Purkinje cell (primary cell): ENCODE data around the gene CPN2. TPM values are rescaled to one million over a fixed set of nuclear protein-coding genes. Genes with fewer than 3 reads are reported as not detected.

Experiments used
- polyA plus RNA-seq: library from polyadenylated mRNA; unstranded; fragments of >200 nt; fragmentation: Nextera tagmentation; gene quantifications from 2 replicates; pipeline ENCODE4 v1.2.1, GENCODE V29; 2014

CPN2 gene, protein sequence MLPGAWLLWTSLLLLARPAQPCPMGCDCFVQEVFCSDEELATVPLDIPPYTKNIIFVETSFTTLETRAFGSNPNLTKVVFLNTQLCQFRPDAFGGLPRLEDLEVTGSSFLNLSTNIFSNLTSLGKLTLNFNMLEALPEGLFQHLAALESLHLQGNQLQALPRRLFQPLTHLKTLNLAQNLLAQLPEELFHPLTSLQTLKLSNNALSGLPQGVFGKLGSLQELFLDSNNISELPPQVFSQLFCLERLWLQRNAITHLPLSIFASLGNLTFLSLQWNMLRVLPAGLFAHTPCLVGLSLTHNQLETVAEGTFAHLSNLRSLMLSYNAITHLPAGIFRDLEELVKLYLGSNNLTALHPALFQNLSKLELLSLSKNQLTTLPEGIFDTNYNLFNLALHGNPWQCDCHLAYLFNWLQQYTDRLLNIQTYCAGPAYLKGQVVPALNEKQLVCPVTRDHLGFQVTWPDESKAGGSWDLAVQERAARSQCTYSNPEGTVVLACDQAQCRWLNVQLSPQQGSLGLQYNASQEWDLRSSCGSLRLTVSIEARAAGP
- not detected in 2 replicates for polyA plus RNA-seq

DNA sequence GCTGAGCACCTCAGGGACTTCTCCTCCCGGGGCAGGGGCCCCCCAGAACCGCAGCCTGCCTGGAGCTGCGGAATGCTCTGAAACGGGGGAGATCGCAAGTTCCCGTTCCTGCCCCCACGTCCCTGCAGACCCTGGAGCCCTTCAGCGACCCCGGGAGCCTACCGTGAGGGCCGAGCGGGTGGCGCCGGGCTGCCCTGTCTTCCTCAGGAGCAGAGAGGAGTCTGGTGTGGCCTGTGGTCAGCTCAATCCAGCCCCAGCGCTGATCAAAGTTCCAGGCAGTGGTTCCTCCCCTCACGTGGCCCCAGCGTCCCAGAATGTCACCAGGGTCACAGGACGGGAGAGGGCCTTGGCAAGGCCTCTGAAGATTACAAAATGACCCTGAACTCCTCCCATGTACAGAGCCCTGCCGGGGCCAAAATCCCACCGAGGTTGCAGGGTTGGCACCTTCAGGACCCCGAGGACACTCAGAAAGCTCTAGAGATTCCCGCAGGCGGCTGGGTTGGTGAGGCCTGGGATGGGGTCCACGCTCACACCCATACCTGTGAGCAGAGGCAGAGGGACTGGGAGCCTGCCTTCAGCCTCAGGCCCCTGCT lies at the start of gene CPN2:
Gene CPN2, minus strand, starts transcription at position 249 of the 593 bp plus-strand sequence. CDS start 8,626 bp downstream, outside the sequence.

DNA sequence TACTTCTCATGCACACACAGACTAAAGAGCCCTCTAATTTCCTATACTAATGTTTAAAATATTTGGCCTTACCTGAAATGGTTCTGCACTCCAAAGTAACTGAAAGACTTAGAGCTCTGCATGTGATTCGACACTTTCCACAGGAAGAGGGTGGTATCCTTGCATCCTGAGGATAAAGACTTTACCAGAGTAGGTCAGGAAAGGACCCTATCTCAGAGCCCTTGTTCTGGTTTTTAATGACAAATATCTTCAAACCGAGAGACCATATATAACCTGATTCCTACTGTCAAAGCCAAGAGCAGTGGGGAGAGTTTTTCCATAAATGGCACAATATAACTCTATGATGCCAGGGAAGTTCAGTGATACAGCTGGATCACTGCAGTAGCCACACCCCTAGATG lies 48.0 kb upstream of the CPN2 start, which contains the start of gene GP5:
Gene GP5, minus strand, starts transcription at position 101 of the 400 bp plus-strand sequence. CDS start 984 bp downstream, outside the sequence.

DNA sequence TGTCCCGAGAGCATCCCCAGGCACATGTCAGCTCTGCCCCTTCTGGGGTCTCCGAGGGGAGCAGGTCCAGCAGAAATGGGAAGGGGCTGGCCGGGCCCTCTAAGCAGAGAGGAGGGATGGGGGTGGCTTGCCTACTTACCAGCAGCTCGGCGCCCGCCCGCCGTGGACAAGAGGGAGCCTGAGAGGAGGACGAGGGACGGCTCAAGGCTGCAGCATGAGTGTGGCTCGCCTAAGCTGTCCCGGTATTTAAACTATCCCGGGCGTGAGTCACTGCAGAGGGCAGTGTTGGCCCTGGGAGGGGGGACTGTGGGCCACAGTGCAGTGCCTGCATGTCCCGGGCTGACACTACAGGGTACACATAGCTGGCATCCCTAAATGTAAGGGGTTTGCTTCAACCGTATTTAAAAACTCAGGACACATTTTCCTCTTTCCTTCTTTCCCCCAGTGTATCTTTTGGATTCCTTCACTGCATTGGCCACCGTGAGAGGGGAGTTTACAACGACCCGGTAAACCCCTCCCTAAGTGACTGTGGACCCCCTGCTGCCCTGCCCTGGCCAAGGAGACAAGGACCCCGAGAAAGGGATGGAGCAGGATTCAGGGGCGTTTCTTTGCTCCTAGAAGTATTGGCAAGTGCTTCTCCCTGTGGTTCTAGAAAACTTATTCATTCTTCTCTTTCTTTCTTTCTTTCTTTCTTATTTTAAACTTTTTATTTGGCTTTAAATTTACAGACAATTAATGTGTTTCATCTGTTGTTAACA lies 18.6 kb upstream of the CPN2 start, which contains the start of gene LRRC15:
Gene LRRC15, minus strand, starts transcription at position 222 of the 758 bp plus-strand sequence. CDS start 8,700 bp downstream, outside the sequence.

Other genes starting within 250 kb of the CPN2 start
- 7.5 and 8.4 TPM in 2 replicates for gene HES1, start 215.2 kb downstream of the CPN2 start, polyA plus RNA-seq
- gene LRRC15, start 18.4 kb upstream of the CPN2 start, polyA plus RNA-seq: not detected in 2 replicates
- gene GP5, start 47.9 kb upstream of the CPN2 start, polyA plus RNA-seq: not detected in 2 replicates
- 49.6 and 57.2 TPM in 2 replicates for gene ATP13A3, start 135.7 kb upstream of the CPN2 start, polyA plus RNA-seq